CD8-positive, alpha-beta memory T cell (primary cell): ENCODE data around the gene TBC1D14. TPM values are rescaled to one million over a fixed set of nuclear protein-coding genes. Genes with fewer than 3 reads are reported as not detected.

ENCODE experiments used
- CTCF ChIA-PET: fragments of 350-600 bp; sonication (Branson Sonifier 250); formaldehyde crosslinking; loops from one replicate; lab custom pipeline; 2021; ENCODE audit warnings: antibody characterized with exemption; lab: Charles Lee
- POLR2A ChIA-PET: fragments of 350-600 bp; sonication (Branson Sonifier 250); formaldehyde crosslinking; loops from one replicate; lab custom pipeline; 2021; ENCODE audit warnings: antibody characterized with exemption; lab: Charles Lee
- DNase-seq, 5 donors: peaks; one replicate each; pipeline versions ENCODE4 v3.0.0 to v3.0.0-alpha.2; 2020 to 2022; ENCODE audit warnings: mixed read lengths in 1 of 5
- H3K27ac ChIP-seq: one replicate; pipeline ENCODE4 v1.7.0; 2013; ENCODE audit warnings: low read depth, mild to moderate bottlenecking, low read length, moderate library complexity
- H3K27me3 ChIP-seq: 2 replicates; pipeline ENCODE4 v1.7.0; 2013; ENCODE audit warnings: low read length, mild to moderate bottlenecking; ENCODE audit not compliant: insufficient read depth, poor library complexity, severe bottlenecking
- H3K36me3 ChIP-seq: 2 replicates; pipeline ENCODE4 v1.7.0; 2013; ENCODE audit warnings: mild to moderate bottlenecking, low read length, moderate library complexity; ENCODE audit not compliant: insufficient read depth
- H3K4me1 ChIP-seq: 2 replicates; pipeline ENCODE4 v1.7.0; 2013; ENCODE audit warnings: mild to moderate bottlenecking, low read length, moderate library complexity; ENCODE audit not compliant: insufficient read depth
- H3K4me3 ChIP-seq: 2 replicates; pipeline ENCODE4 v1.7.0; 2013; ENCODE audit warnings: mild to moderate bottlenecking, low read length
- H3K9me3 ChIP-seq: 2 replicates; pipeline ENCODE4 v1.7.0; 2013; ENCODE audit warnings: mild to moderate bottlenecking, low read length
- H3K27ac Mint-ChIP-seq, 8 donors: one replicate each; pipeline ENCODE4 v1.8.0; 2020 to 2021; ENCODE audit warnings: mixed read lengths in 8 of 8, mild to moderate bottlenecking in 6 of 8, inconsistent platforms in 3 of 8, moderate library complexity in 3 of 8
- H3K27me3 Mint-ChIP-seq, 2 donors: one replicate each; pipeline ENCODE4 v1.8.0; 2020 to 2021; ENCODE audit warnings: mixed read lengths in 2 of 2, mild to moderate bottlenecking in 1 of 2, moderate library complexity in 1 of 2
- H3K36me3 Mint-ChIP-seq, 3 donors: one replicate each; pipeline ENCODE4 v1.8.0; 2020 to 2021; ENCODE audit warnings: mixed read lengths in 3 of 3, inconsistent platforms in 1 of 3, mild to moderate bottlenecking in 1 of 3
- H3K4me1 Mint-ChIP-seq, 3 donors: one replicate each; pipeline ENCODE4 v1.8.0; 2020 to 2021; ENCODE audit warnings: mixed read lengths in 3 of 3, inconsistent platforms in 1 of 3, mild to moderate bottlenecking in 1 of 3
- H3K4me3 Mint-ChIP-seq, 7 donors: one replicate each; pipeline ENCODE4 v1.8.0; 2020 to 2021; ENCODE audit warnings: mixed read lengths in 7 of 7, mild to moderate bottlenecking in 6 of 7, moderate library complexity in 4 of 7, inconsistent platforms in 2 of 7
- H3K9me3 Mint-ChIP-seq, 5 donors: one replicate each; pipeline ENCODE4 v1.8.0; 2020 to 2022; ENCODE audit warnings: mixed read lengths in 5 of 5, mild to moderate bottlenecking in 3 of 5, moderate library complexity in 2 of 5, inconsistent platforms in 1 of 5
- polyA plus RNA-seq: library from polyadenylated mRNA; unstranded; fragments of 300-500 nt; fragmentation: Illumina TruSeq; gene quantifications from one replicate; pipeline ENCODE4 v1.2.3, GENCODE V29; 2021
- total RNA-seq, 2 experiments: library from RNA; stranded (reverse); gene quantifications; one replicate each; pipeline ENCODE4 v1.2.3, GENCODE V29; 2021

TBC1D14 gene
- total and polyA plus RNA-seq, 3 experiments from 2014 or later, result 38.0 to 48.5 (median 43.7) TPM

- H3K27ac ChIP-seq, result peak overlapping the region; percentile 6
- no peaks in the 10 kb centered on the region for H3K9me3 ChIP-seq
- no peaks in the 10 kb centered on the region for H3K27me3 ChIP-seq
- peak overlapping the region; percentile 12 for H3K4me3 ChIP-seq
- peak overlapping the region; percentile 76 to 99 (median 90) for H3K27ac Mint-ChIP-seq
- H3K36me3 Mint-ChIP-seq, result peaks cover 0 to 17% (median 3%) of the 10 kb centered on the region in 3 donors
- ChIA-PET POLR2A (interaction anchor here (0.5 to 0.6 kb wide), 2 partner anchors 40 to 301 kb away, joined by 5 to 6 read pairs; no protein-coding TSS in a partner anchor), CTCF (interaction anchor here (0.8 to 2.4 kb wide), 2 partner anchors 32 to 33 kb away, joined by 3 to 15 read pairs; no protein-coding TSS in a partner anchor)
- H3K4me1 Mint-ChIP-seq, result peaks cover 74 to 91% (median 79%) of the 10 kb centered on the region in 3 donors
- no peaks in the 10 kb centered on the region for H3K27me3 Mint-ChIP-seq
- H3K4me1 ChIP-seq, result peaks cover 54% of the 10 kb centered on the region
- H3K9me3 Mint-ChIP-seq, result no peaks in the 10 kb centered on the region
- DNase-seq, result no peak
- no peaks in the 10 kb centered on the region for H3K36me3 ChIP-seq
- peak overlapping the region; percentile 28 to 93 (median 71) for H3K4me3 Mint-ChIP-seq
These were observed 31.1 kb downstream of the TBC1D14 start for GRCh38 chr4:6940744-6941137.

- no peaks in the 10 kb centered on the region for H3K27me3 ChIP-seq
- H3K36me3 ChIP-seq, result no peaks in the 10 kb centered on the region
- H3K4me3 Mint-ChIP-seq, result peak overlapping the region; percentile 67 to 93 (median 78)
- H3K27ac Mint-ChIP-seq, result peak overlapping the region; percentile 76 to 99 (median 88)
- no peaks in the 10 kb centered on the region for H3K9me3 ChIP-seq
- ChIA-PET POLR2A (interaction anchor here (0.6 to 1.8 kb wide), 7 partner anchors 9 to 102 kb away, joined by 3 to 14 read pairs (median 3); partner anchors contain the start of gene TBC1D14), CTCF (interaction anchor here (1.2 to 2.4 kb wide), 5 partner anchors 24 to 222 kb away, joined by 4 to 15 read pairs (median 5); no protein-coding TSS in a partner anchor)
- H3K27me3 Mint-ChIP-seq, result no peaks in the 10 kb centered on the region
- H3K4me1 Mint-ChIP-seq, result peaks cover 71 to 90% (median 76%) of the 10 kb centered on the region in 3 donors
- no peak for DNase-seq
- peaks cover 54% of the 10 kb centered on the region for H3K4me1 ChIP-seq
- H3K36me3 Mint-ChIP-seq, result peaks cover 0 to 11% (median 0%) of the 10 kb centered on the region in 3 donors
- peak overlapping the region; percentile 45 for H3K4me3 ChIP-seq
- H3K27ac ChIP-seq, result peak overlapping the region; percentile 13
- no peaks in the 10 kb centered on the region for H3K9me3 Mint-ChIP-seq
These were observed 32.2 kb downstream of the TBC1D14 start for GRCh38 chr4:6941796-6942195.

GRCh38 chr4:6942238-6942800 is 32.7 kb downstream of the TBC1D14 start:
- peak overlapping the region; percentile 47 for H3K27ac ChIP-seq
- POLR2A ChIA-PET, result interaction anchor here (0.5 to 1.8 kb wide), 9 partner anchors 10 to 102 kb away, joined by 3 to 14 read pairs (median 3); partner anchors contain the start of gene TBC1D14
- Mint-ChIP-seq H3K4me3 (peak overlapping the region; percentile 67 to 93 (median 78)), H3K27ac (peak overlapping the region; percentile 76 to 99 (median 88)), H3K36me3 (peaks cover 0 to 11% (median 0%) of the 10 kb centered on the region in 3 donors), H3K27me3 (no peaks in the 10 kb centered on the region), H3K9me3 (no peaks in the 10 kb centered on the region), H3K4me1 (peaks cover 67 to 88% (median 74%) of the 10 kb centered on the region in 3 donors)
- CTCF ChIA-PET, result interaction anchor here (1.0 to 2.4 kb wide), 7 partner anchors 24 to 222 kb away, joined by 4 to 15 read pairs (median 5); partner anchors contain the start of gene TBC1D14
- peaks cover 52% of the 10 kb centered on the region for H3K4me1 ChIP-seq
- H3K4me3 ChIP-seq, result peak overlapping the region; percentile 52
- H3K27me3 ChIP-seq, result no peaks in the 10 kb centered on the region
- peak in 4 of 5 donors; percentile 22 to 66 (median 56) for DNase-seq
- no peaks in the 10 kb centered on the region for H3K9me3 ChIP-seq
- no peaks in the 10 kb centered on the region for H3K36me3 ChIP-seq

GRCh38 chr4:6943012-6943884 is 33.6 kb downstream of the TBC1D14 start:
- no peak for DNase-seq
- peak overlapping the region; percentile 67 to 93 (median 78) for H3K4me3 Mint-ChIP-seq
- no peaks in the 10 kb centered on the region for H3K9me3 Mint-ChIP-seq
- peaks cover 0 to 12% (median 0%) of the 10 kb centered on the region in 3 donors for H3K36me3 Mint-ChIP-seq
- H3K27me3 Mint-ChIP-seq, result no peaks in the 10 kb centered on the region
- H3K9me3 ChIP-seq, result no peaks in the 10 kb centered on the region
- ChIA-PET POLR2A (interaction anchor here (0.5 to 1.8 kb wide), 6 partner anchors 11 to 43 kb away, joined by 3 to 14 read pairs (median 4); partner anchors contain the start of gene TBC1D14), CTCF (interaction anchor here (1.0 to 2.4 kb wide), 9 partner anchors 25 to 223 kb away, joined by 3 to 15 read pairs (median 5); partner anchors contain the start of gene TBC1D14)
- no peaks in the 10 kb centered on the region for H3K27me3 ChIP-seq
- H3K4me1 ChIP-seq, result peaks cover 50% of the 10 kb centered on the region
- H3K36me3 ChIP-seq, result no peaks in the 10 kb centered on the region
- H3K4me3 ChIP-seq, result peak overlapping the region; percentile 52
- peaks cover 64 to 87% (median 77%) of the 10 kb centered on the region in 3 donors for H3K4me1 Mint-ChIP-seq
- H3K27ac ChIP-seq, result peak overlapping the region; percentile 47
- peak overlapping the region; percentile 76 to 99 (median 88) for H3K27ac Mint-ChIP-seq

- H3K36me3 Mint-ChIP-seq, result peaks cover 0 to 12% (median 0%) of the 10 kb centered on the region in 3 donors
- POLR2A ChIA-PET, result interaction anchor here (0.5 kb wide), 1 partner anchor 9 kb away, joined by 3 read pairs; no protein-coding TSS in a partner anchor
These were observed 34.2 kb downstream of the TBC1D14 start for GRCh38 chr4:6943885-6944225.

GRCh38 chr4:6944301-6945051 is 34.9 kb downstream of the TBC1D14 start:
- Mint-ChIP-seq H3K4me3 (peak overlapping the region in 1 of 7 donors; percentile 93), H3K27ac (peak overlapping the region in 7 of 8 donors; percentile 5 to 99 (median 87)), H3K36me3 (peaks cover 0 to 10% (median 0%) of the 10 kb centered on the region in 3 donors), H3K9me3 (no peaks in the 10 kb centered on the region), H3K27me3 (no peaks in the 10 kb centered on the region), H3K4me1 (peaks cover 59 to 81% (median 73%) of the 10 kb centered on the region in 3 donors)
- Histone ChIP-seq H3K27me3 (no peaks in the 10 kb centered on the region), H3K4me3 (no peak overlapping the region), H3K36me3 (no peaks in the 10 kb centered on the region), H3K27ac (no peak overlapping the region), H3K4me1 (peaks cover 44% of the 10 kb centered on the region), H3K9me3 (no peaks in the 10 kb centered on the region)
- ChIA-PET POLR2A (interaction anchor here (0.5 kb wide), 1 partner anchor 10 kb away, joined by 3 read pairs; no protein-coding TSS in a partner anchor), CTCF (interaction anchor here (0.9 to 1.9 kb wide), 6 partner anchors 26 to 126 kb away, joined by 3 to 5 read pairs (median 4); no protein-coding TSS in a partner anchor)
- DNase-seq, result no peak

More at GRCh38 chr4:6943885-6944225, 34.2 kb downstream of the TBC1D14 start:
- no peaks in the 10 kb centered on the region for H3K36me3 ChIP-seq
- H3K27ac Mint-ChIP-seq, result peak overlapping the region in 7 of 8 donors; percentile 78 to 99 (median 89)
- no peaks in the 10 kb centered on the region for H3K27me3 Mint-ChIP-seq
- H3K4me1 Mint-ChIP-seq, result peaks cover 64 to 84% (median 77%) of the 10 kb centered on the region in 3 donors
- H3K4me3 Mint-ChIP-seq, result peak overlapping the region in 5 of 7 donors; percentile 5 to 93 (median 78)
- H3K27ac ChIP-seq, result no peak overlapping the region
- no peaks in the 10 kb centered on the region for H3K9me3 ChIP-seq
- no peak overlapping the region for H3K4me3 ChIP-seq
- H3K9me3 Mint-ChIP-seq, result no peaks in the 10 kb centered on the region
- H3K27me3 ChIP-seq, result no peaks in the 10 kb centered on the region
- DNase-seq, result no peak
- peaks cover 50% of the 10 kb centered on the region for H3K4me1 ChIP-seq
- CTCF ChIA-PET, result interaction anchor here (1.0 to 1.9 kb wide), 3 partner anchors 25 to 51 kb away, joined by 3 to 5 read pairs (median 3); no protein-coding TSS in a partner anchor

- Mint-ChIP-seq H3K27me3 (no peaks in the 10 kb centered on the region), H3K4me3 (no peak overlapping the region), H3K9me3 (no peaks in the 10 kb centered on the region), H3K27ac (peak overlapping the region; percentile 5 to 94 (median 86)), H3K4me1 (peaks cover 57 to 81% (median 73%) of the 10 kb centered on the region in 3 donors), H3K36me3 (peaks cover 0 to 10% (median 0%) of the 10 kb centered on the region in 3 donors)
- H3K36me3 ChIP-seq, result no peaks in the 10 kb centered on the region
- peaks cover 38% of the 10 kb centered on the region for H3K4me1 ChIP-seq
- CTCF ChIA-PET, result interaction anchor here (0.6 to 1.9 kb wide), 8 partner anchors 12 to 142 kb away, joined by 3 to 5 read pairs (median 4); no protein-coding TSS in a partner anchor
- POLR2A ChIA-PET, result no interaction called here
- DNase-seq, result no peak
- no peaks in the 10 kb centered on the region for H3K27me3 ChIP-seq
- no peaks in the 10 kb centered on the region for H3K9me3 ChIP-seq
- no peak overlapping the region for H3K4me3 ChIP-seq
- no peak overlapping the region for H3K27ac ChIP-seq
These were observed 35.4 kb downstream of the TBC1D14 start for GRCh38 chr4:6945052-6945409.
